ENCODE data around the gene SLC39A6.
"Not testable (repeated sequence)": the region's sequence is repeated elsewhere in the genome, so short reads cannot be mapped to it uniquely, and the experiment has no call there.

SLC39A6 gene

GRCh38 chr18:36129300-36130038 lies at the start of gene SLC39A6, which contains the start of gene ELP2:
SLC39A6 (minus strand) TSS chr18:36129340; CDS start chr18:36127007, 2,333 bp downstream.
ELP2 (plus strand) TSS chr18:36129899; CDS start chr18:36129934, 35 bp downstream.
- H3K4me3 ChIP-seq, result peak within 1 kb of the TSS; percentile 72 to 96 (median 81)
- H3K27ac ChIP-seq, result peak within 1 kb of the TSS; percentile 95 to 100 (median 99)

GRCh38 chr18:36177913-36178312 lies 48.8 kb upstream of the SLC39A6 start:
- no peak overlapping the region for H3K4me3 ChIP-seq
- H3K27ac ChIP-seq, result no peak overlapping the region

- H3K4me3 ChIP-seq, result no peak overlapping the region
- H3K27ac ChIP-seq, result no peak overlapping the region
Measured at GRCh38 chr18:36176711-36177110, 47.6 kb upstream of the SLC39A6 start.

- no peak overlapping the region for H3K27ac ChIP-seq
- no peak overlapping the region for H3K4me3 ChIP-seq
Measured at GRCh38 chr18:36176177-36176584, 47.0 kb upstream of the SLC39A6 start.

GRCh38 chr18:36175481-36175880 lies 46.3 kb upstream of the SLC39A6 start:
- no peak overlapping the region for H3K27ac ChIP-seq

GRCh38 chr18:36169938-36170337 lies 40.8 kb upstream of the SLC39A6 start:
- no peak overlapping the region for H3K27ac ChIP-seq
- H3K4me3 ChIP-seq, result no peak overlapping the region

More at GRCh38 chr18:36175481-36175880, 46.3 kb upstream of the SLC39A6 start:
- H3K4me3 ChIP-seq, result no peak overlapping the region

GRCh38 chr18:36168296-36168695 lies 39.2 kb upstream of the SLC39A6 start:
- H3K27ac ChIP-seq, H3K4me3 ChIP-seq: not testable (repeated sequence)

- Histone ChIP-seq H3K27ac (no peak overlapping the region), H3K4me3 (no peak overlapping the region)
Measured at GRCh38 chr18:36167692-36168218, 38.6 kb upstream of the SLC39A6 start.

GRCh38 chr18:36162981-36163380 lies 33.8 kb upstream of the SLC39A6 start:
- H3K4me3 ChIP-seq, result no peak overlapping the region
- no peak overlapping the region for H3K27ac ChIP-seq

- Histone ChIP-seq H3K4me3 (no peak overlapping the region), H3K27ac (no peak overlapping the region)
Measured at GRCh38 chr18:36160959-36161371, 31.8 kb upstream of the SLC39A6 start.

- peak overlapping the region in 6 of 21 experiments; percentile 8 to 84 (median 20) for H3K27ac ChIP-seq
- H3K4me3 ChIP-seq, result no peak overlapping the region
Measured at GRCh38 chr18:36158266-36158867, 29.2 kb upstream of the SLC39A6 start.

- H3K27ac ChIP-seq, result peak overlapping the region in 8 of 21 experiments; percentile 8 to 84 (median 14)
- H3K4me3 ChIP-seq, result no peak overlapping the region
Measured at GRCh38 chr18:36157441-36157840, 28.3 kb upstream of the SLC39A6 start.

GRCh38 chr18:36155851-36156757 lies 27.0 kb upstream of the SLC39A6 start:
- Histone ChIP-seq H3K27ac (peak overlapping the region in 3 of 21 experiments; percentile 21 to 84 (median 40)), H3K4me3 (no peak overlapping the region)

GRCh38 chr18:36153771-36154170 lies 24.6 kb upstream of the SLC39A6 start:
- peak overlapping the region in 9 of 21 experiments; percentile 5 to 74 (median 24) for H3K27ac ChIP-seq
- H3K4me3 ChIP-seq, result no peak overlapping the region

GRCh38 chr18:36153203-36153602 lies 24.1 kb upstream of the SLC39A6 start:
- peak overlapping the region in 11 of 21 experiments; percentile 5 to 74 (median 30) for H3K27ac ChIP-seq
- H3K4me3 ChIP-seq, result no peak overlapping the region

GRCh38 chr18:36152781-36153180 lies 23.6 kb upstream of the SLC39A6 start:
- H3K27ac ChIP-seq, result peak overlapping the region in 8 of 21 experiments; percentile 17 to 73 (median 48)

GRCh38 chr18:36149514-36150289 lies 20.6 kb upstream of the SLC39A6 start:
- Histone ChIP-seq H3K4me3 (no peak overlapping the region), H3K27ac (no peak overlapping the region)

More at GRCh38 chr18:36152781-36153180, 23.6 kb upstream of the SLC39A6 start:
- no peak overlapping the region for H3K4me3 ChIP-seq

GRCh38 chr18:36143391-36143790 lies 14.3 kb upstream of the SLC39A6 start:
- Histone ChIP-seq H3K4me3 (no peak overlapping the region), H3K27ac (no peak overlapping the region)

GRCh38 chr18:36142751-36143150 lies 13.6 kb upstream of the SLC39A6 start:
- no peak overlapping the region for H3K27ac ChIP-seq
- H3K4me3 ChIP-seq, result no peak overlapping the region
